AG04450 (cell line): ENCODE results near the gene LYRM2. TPM values are rescaled to one million over a fixed set of nuclear protein-coding genes. Genes with fewer than 3 reads are reported as not detected.

Source experiments
- CTCF ChIA-PET: fragments of 300-600, 350-600 bp; formaldehyde crosslinking; extraction: SDS; loops from one replicate; lab custom pipeline; 2022; ENCODE audit warnings: antibody characterized with exemption, inconsistent platforms; lab: Charles Lee
- POLR2A ChIA-PET: fragments of 350-600 bp; formaldehyde crosslinking; extraction: SDS; loops from one replicate; lab custom pipeline; 2021; ENCODE audit warnings: antibody characterized with exemption, inconsistent platforms; lab: Yijun Ruan, JAX
- DNase-seq: peaks from one replicate; pipeline ENCODE4 v3.0.0-alpha.2; 2011; ENCODE audit warnings: low read depth, low spot score
- H3K27ac ChIP-seq: one replicate; pipeline ENCODE4 v1.5.1; 2012; ENCODE audit warnings: low read depth, low read length, control low read depth
- H3K27me3 ChIP-seq: one replicate; pipeline ENCODE4 v1.6.0; 2012; ENCODE audit warnings: low read length; ENCODE audit not compliant: control insufficient read depth, insufficient read depth
- H3K4me3 ChIP-seq: 2 replicates; pipeline ENCODE4 v1.5.1; 2011; ENCODE audit warnings: mild to moderate bottlenecking, low read depth, low read length, control low read depth
- H3K9me3 ChIP-seq: 2 replicates; pipeline ENCODE4 v1.5.1; 2012; ENCODE audit warnings: low read length; ENCODE audit not compliant: control insufficient read depth, insufficient read depth
- polyA plus RNA-seq: library from polyadenylated mRNA; depleted of rRNA; stranded (reverse); fragments of >200 nt; gene quantifications from 2 replicates; pipeline ENCODE4 v1.2.3, GENCODE V29; 2011
- TF ChIP-seq, protein P1 (sequence below): IDR thresholded peaks from 2 replicates; pipeline ENCODE4 v1.5.1; 2011; ENCODE audit warnings: low read depth, low read length, control low read depth, inconsistent platforms

The LYRM2 gene
- polyA plus RNA-seq, 1 experiment = 58.5 TPM

DNA sequence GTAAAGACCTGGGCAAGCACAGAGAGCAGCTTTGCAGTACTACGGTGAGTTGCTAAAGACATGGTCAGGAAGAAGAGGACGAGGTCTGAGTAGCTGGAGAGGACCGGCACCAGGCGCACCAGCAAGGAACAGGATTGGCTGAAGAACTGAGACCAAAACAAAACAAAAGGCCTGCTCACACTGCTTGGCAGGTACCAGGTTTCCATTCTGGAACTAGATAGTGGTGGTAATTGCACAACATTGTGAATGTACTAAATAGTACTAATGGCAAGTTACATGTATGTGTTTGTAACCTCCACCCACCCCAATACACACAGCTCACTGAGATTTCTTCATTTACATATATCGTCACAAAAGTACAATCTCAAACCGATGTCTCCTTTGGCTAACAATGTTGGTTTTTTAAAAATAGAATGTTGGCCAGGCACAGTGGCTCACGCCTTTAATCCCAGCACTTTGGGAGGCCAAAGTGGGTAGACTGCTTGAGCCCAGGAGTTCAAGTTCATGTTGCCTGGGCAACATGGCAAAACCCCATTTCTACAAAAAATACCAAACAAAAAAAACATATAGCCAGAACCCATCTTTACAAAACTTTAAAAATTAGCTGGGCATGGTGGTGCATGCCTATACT is 32.5 kb upstream of the LYRM2 start:
- POLR2A ChIA-PET = no interaction called here
- CTCF ChIA-PET = no interaction called here
- Histone ChIP-seq H3K4me3 (no peak overlapping the region), H3K27me3 (no peaks in the 10 kb centered on the region), H3K27ac (no peak overlapping the region), H3K9me3 (no peaks in the 10 kb centered on the region)
- TF ChIP-seq, protein P1, sequence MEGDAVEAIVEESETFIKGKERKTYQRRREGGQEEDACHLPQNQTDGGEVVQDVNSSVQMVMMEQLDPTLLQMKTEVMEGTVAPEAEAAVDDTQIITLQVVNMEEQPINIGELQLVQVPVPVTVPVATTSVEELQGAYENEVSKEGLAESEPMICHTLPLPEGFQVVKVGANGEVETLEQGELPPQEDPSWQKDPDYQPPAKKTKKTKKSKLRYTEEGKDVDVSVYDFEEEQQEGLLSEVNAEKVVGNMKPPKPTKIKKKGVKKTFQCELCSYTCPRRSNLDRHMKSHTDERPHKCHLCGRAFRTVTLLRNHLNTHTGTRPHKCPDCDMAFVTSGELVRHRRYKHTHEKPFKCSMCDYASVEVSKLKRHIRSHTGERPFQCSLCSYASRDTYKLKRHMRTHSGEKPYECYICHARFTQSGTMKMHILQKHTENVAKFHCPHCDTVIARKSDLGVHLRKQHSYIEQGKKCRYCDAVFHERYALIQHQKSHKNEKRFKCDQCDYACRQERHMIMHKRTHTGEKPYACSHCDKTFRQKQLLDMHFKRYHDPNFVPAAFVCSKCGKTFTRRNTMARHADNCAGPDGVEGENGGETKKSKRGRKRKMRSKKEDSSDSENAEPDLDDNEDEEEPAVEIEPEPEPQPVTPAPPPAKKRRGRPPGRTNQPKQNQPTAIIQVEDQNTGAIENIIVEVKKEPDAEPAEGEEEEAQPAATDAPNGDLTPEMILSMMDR = no peak
- no peak for DNase-seq

DNA sequence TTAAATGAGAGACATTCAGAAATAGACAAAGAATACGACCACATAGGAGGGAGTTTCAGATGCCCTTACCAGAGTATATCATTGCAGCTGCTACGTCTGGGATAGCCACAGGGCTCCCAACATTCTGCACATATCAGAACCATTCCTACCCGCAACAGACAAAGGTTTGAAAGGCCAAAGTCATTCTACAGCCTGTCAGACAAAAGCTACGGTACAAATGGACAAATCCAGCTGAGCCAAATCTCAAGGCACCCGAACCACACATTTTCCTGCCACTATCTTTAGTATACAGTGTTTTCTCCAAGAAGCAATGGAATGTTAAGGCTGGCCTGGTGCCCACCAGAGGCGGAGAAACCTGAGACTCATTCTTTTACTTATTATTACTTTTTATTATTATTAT is 30.5 kb upstream of the LYRM2 start:
- ChIA-PET CTCF (no interaction called here), POLR2A (no interaction called here)
- TF ChIP-seq, protein P1 = no peak
- Histone ChIP-seq H3K27ac (no peak overlapping the region), H3K27me3 (no peaks in the 10 kb centered on the region), H3K9me3 (no peaks in the 10 kb centered on the region), H3K4me3 (no peak overlapping the region)
- DNase-seq = no peak

DNA sequence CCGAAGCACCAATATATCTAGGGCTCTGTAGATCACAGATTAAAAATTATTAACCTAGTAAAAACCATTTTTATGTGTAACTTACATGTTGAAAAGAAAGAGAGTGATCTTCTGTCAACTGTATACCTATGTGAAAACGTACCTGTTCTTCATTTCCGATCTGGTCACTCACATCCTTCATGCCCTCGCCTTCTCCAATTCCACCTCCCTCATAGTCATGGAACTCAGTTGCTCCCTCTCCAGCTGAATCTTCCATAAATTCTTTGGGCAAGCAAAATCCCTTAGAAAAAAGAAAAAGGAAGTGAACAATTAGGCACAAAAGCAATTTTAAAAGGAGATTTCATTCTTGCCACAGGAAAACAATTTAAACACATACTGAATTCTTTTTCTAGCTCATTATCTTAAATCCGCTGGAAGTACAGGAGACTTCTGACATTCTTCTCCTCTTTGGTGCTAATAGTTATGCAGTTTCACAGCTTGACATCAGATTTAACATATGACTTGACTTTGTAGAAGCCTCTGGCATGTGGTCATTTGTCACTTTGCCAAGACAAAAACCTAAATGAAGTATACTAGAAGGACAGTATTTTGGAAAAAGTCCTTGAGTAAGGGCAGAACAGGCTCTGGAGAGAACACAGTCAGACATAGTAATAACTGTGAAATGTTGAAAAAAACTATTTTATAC is 29.5 kb upstream of the LYRM2 start:
- POLR2A ChIA-PET = interaction anchor here (0.6 kb wide), 1 partner anchor 938 kb away, joined by 3 read pairs; no protein-coding TSS in a partner anchor
- H3K4me3 ChIP-seq = no peak overlapping the region
- no peak for DNase-seq
- H3K9me3 ChIP-seq = no peaks in the 10 kb centered on the region
- H3K27me3 ChIP-seq = no peaks in the 10 kb centered on the region
- CTCF ChIA-PET = no interaction called here
- TF ChIP-seq, protein P1 = no peak
- no peak overlapping the region for H3K27ac ChIP-seq

DNA sequence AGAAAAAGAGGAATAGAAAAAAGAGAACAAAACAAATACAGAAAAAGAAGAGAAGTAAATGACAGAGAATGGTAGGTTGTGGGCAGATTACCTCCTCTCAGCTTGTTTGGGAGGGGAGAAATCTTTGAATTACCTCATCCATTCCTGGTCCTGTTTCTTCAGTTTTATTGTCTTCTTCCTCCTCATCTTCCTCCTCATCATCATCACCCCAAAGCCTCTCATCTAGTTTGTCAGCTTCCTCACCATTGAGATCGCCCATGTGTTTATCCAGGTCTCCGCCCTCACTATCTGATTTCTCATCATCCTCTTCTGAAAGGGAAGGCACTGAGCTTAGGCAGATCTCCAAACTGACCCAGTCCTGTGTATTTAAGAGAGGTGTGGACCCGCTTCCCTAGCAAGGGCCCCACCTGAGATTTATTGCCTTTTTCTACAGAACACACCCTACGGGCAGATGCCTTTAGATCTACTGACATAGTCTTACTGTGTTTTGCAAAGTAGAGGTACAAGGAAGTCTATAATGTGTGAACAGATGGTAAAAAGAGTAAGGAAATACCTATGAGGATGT is 24.2 kb upstream of the LYRM2 start:
- no peaks in the 10 kb centered on the region for H3K9me3 ChIP-seq
- ChIA-PET POLR2A (no interaction called here), CTCF (no interaction called here)
- TF ChIP-seq, protein P1 = no peak
- no peak overlapping the region for H3K4me3 ChIP-seq
- no peak overlapping the region for H3K27ac ChIP-seq
- H3K27me3 ChIP-seq = no peaks in the 10 kb centered on the region
- no peak for DNase-seq

DNA sequence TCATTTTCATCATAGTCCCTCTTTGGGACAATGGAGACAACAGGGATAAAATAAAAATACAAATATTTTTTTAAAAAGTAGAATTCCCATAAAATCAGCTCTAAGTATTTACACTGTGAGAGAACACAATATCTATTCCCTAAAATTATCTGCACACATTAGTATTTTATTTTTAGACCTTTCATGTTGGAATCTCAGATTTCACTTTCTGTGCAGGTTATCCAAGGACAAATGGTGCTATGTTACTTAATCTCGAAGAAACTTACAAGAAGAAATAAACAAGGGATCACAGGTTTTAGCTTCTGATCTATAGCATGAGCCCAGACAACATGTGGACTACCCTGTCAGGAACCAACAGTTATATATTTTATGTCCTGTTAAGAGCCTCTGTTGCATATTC is 23.0 kb upstream of the LYRM2 start:
- H3K4me3 ChIP-seq = no peak overlapping the region
- no peaks in the 10 kb centered on the region for H3K9me3 ChIP-seq
- no peak for DNase-seq
- H3K27me3 ChIP-seq = no peaks in the 10 kb centered on the region
- POLR2A ChIA-PET = no interaction called here
- no peak overlapping the region for H3K27ac ChIP-seq
- TF ChIP-seq, protein P1 = no peak
- CTCF ChIA-PET = no interaction called here
